ENCODE data around the gene ADAP1. TPM values are rescaled to one million over a fixed set of nuclear protein-coding genes. Genes with fewer than 3 reads are reported as not detected.

The ADAP1 gene
- total RNA-seq, 2 donors from 2014 or later = 24.5 to 24.6 TPM

DNA sequence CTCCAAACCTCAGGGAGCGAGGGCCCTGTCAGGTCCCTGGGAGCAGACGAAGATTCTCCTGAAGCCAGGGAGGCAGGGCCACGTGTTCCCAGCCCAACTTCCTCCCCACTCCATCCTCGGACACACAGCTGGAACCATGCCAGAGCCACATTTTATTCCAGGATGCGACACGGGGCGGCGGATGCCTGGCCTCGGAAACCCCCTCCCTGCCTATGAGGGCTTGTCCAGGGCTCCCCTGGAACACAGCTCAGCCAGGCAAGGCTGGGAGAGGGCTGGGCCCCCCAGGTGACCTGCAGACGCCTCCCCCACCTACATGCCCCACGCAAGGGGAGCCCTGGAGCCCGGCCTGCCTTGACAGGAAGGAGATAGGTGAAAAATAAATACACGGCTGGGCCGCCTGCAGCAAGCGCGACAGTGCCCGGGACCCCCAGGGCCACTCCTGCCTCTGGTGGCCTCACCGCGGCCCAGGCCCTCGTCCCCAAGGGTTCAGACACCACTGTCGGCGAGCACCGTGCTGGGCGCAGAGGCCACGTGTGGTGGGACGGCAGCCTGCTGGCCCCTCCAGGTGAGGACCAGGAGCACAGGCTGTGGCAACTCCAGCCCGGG, 56.6 kb downstream of the ADAP1 start:
- H3K4me3 ChIP-seq = no peak overlapping the region
- H3K4me1 ChIP-seq (ENCODE audit: control insufficient read depth in 1 of 2, low read depth in 2 of 2) = no peaks in the 10 kb centered on the region
- peaks cover 40% of the 10 kb centered on the region for H3K36me3 ChIP-seq
- DNase-seq (ENCODE audit: low spot score) (no peak), ATAC-seq (ENCODE audit: insufficient number of reproducible peaks, low FRiP score, low read depth) (no peak)
- H3K9me3 ChIP-seq = no peaks in the 10 kb centered on the region
- no peak overlapping the region for H3K27ac ChIP-seq
- TF ChIP-seq, protein P1, sequence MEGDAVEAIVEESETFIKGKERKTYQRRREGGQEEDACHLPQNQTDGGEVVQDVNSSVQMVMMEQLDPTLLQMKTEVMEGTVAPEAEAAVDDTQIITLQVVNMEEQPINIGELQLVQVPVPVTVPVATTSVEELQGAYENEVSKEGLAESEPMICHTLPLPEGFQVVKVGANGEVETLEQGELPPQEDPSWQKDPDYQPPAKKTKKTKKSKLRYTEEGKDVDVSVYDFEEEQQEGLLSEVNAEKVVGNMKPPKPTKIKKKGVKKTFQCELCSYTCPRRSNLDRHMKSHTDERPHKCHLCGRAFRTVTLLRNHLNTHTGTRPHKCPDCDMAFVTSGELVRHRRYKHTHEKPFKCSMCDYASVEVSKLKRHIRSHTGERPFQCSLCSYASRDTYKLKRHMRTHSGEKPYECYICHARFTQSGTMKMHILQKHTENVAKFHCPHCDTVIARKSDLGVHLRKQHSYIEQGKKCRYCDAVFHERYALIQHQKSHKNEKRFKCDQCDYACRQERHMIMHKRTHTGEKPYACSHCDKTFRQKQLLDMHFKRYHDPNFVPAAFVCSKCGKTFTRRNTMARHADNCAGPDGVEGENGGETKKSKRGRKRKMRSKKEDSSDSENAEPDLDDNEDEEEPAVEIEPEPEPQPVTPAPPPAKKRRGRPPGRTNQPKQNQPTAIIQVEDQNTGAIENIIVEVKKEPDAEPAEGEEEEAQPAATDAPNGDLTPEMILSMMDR (IDR thresholded peaks at IDR 0.05) = no peak
- no peaks in the 10 kb centered on the region for H3K27me3 ChIP-seq (replicated peaks; ENCODE audit: insufficient read depth)

DNA sequence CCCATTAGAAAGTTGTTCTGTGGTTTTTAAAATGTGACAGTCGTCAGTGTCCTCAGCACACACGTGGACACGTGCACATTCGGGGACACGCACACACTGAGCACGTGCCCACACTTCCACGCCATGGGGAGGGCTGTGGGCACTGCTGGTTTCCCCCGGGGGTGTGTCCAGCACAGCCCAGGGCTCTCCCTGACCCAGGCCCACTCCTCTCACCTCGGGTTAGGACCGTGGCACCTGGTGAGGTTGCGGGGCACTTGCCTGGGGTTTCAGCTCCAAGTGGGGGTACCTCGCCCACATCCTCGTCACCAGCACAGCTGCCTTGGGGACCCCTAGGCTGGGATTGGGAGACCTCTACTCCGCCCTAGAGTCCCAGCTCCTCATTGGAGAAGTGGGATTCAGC, 57.4 kb downstream of the ADAP1 start:
- no peaks in the 10 kb centered on the region for H3K27me3 ChIP-seq (replicated peaks; ENCODE audit: insufficient read depth)
- TF ChIP-seq, protein P1 (IDR thresholded peaks at IDR 0.05) = no peak
- no peak for DNase-seq (ENCODE audit: low spot score)
- no peak overlapping the region for H3K27ac ChIP-seq
- no peak overlapping the region for H3K4me3 ChIP-seq
- H3K9me3 ChIP-seq = no peaks in the 10 kb centered on the region
- H3K4me1 ChIP-seq (ENCODE audit: control insufficient read depth in 1 of 2, low read depth in 2 of 2) = no peaks in the 10 kb centered on the region
- no peak for ATAC-seq (ENCODE audit: insufficient number of reproducible peaks, low FRiP score, low read depth)
- peaks cover 43% of the 10 kb centered on the region for H3K36me3 ChIP-seq

DNA sequence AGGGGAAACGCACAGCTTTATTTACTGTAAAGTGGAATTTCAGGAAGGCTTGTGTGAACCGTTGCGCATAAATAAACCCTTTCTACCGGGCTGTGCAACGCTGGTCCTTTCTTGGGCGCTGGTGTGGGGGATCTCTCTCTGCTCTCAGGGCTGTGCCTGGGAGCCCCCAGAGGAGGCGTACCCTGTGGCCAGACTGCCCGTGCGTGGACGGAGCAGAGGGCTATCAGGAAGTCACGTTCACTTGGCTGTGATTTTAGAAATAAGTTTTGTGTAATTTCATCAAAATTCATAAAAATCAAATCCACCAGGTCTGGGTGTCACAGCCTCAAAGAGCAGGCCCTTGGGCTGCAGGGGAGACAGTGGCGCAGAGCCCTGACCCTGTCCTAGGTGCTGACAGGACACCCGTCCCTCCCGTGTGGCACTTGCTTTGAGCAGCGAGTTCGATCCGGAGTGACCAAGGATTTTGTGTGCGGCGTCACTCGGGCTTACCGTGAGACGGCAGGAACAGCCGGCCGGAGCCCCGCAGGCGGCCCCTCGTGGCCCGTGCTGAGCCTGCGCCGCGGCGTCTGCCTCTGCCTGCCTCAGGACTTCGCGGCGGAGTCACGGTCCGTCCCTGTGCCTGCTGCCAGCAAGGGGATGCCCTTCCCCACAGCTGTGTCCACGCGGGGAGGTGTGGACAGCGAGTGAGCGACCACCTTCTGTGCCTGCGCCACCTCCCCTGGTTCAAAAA, 58.0 kb downstream of the ADAP1 start:
- H3K27ac ChIP-seq = no peak overlapping the region
- no peak for ATAC-seq (ENCODE audit: insufficient number of reproducible peaks, low FRiP score, low read depth)
- no peak overlapping the region for H3K4me3 ChIP-seq
- H3K4me1 ChIP-seq (ENCODE audit: control insufficient read depth in 1 of 2, low read depth in 2 of 2) = no peaks in the 10 kb centered on the region
- H3K27me3 ChIP-seq (replicated peaks; ENCODE audit: insufficient read depth) = no peaks in the 10 kb centered on the region
- no peaks in the 10 kb centered on the region for H3K9me3 ChIP-seq
- peaks cover 49% of the 10 kb centered on the region for H3K36me3 ChIP-seq
- no peak for DNase-seq (ENCODE audit: low spot score)
- TF ChIP-seq, protein P1 (IDR thresholded peaks at IDR 0.05) = no peak

DNA sequence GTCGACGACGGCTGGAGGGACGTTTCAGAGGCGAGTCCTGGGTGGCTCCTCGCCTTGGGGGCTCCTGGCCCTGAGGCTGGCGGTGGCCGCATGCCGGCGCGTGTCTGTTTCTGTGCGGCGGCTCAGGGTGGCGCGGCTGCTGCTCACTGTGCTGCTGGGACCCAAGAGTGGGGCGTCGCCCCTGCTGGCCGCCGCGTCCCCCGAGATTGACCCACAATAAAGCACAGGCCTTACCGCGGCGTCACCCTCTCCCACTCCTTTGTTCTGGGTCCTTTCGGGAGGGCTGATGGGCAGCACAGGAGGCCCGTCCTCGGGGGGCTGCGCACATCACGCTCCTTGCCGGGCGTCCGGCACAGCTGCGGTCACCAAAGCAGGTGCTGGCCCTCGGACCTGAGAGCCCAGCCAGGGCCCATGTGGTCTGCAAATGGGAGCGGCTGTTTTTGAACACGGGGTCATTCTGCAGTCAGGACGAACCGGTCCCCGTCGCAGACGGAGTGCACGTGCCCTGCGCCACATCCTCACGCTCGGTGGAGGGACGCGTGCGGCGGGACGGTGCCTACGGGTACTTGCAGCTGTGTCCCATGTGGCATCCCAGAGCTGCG, 58.9 kb downstream of the ADAP1 start:
- Histone ChIP-seq H3K4me3 (no peak overlapping the region), H3K27ac (no peak overlapping the region), H3K4me1 (ENCODE audit: control insufficient read depth in 1 of 2, low read depth in 2 of 2) (no peaks in the 10 kb centered on the region), H3K9me3 (no peaks in the 10 kb centered on the region), H3K36me3 (peaks cover 59% of the 10 kb centered on the region), H3K27me3 (replicated peaks; ENCODE audit: insufficient read depth) (no peaks in the 10 kb centered on the region)
- no peak for ATAC-seq (ENCODE audit: insufficient number of reproducible peaks, low FRiP score, low read depth)
- DNase-seq (ENCODE audit: low spot score) = no peak
- TF ChIP-seq, protein P1 (IDR thresholded peaks at IDR 0.05) = no peak

DNA sequence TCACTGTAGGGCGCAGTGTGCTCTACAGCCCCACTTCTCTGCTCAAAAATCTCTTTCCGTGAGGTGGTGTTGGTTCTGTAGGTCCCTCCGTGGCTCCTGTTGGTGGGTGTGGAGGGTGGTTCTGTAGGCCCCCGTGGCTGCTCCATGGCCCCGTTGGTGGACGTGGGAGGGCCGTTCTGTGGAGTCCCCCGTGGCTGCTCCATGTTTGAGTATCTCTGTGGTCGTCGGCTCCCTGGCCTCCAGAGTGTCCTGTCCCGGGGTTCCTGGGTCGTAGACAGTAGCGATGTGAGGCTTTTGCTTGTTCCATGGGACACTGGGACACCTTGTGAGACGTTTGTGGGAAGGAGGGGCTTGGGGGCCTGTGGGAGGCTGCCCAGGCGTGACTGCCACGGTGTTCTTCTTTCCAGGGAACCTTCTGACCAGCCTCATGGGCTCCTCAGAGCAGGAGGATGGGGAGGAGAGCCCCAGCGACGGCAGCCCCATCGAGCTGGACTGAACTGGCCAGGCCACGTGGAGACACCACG, 59.5 kb downstream of the ADAP1 start:
- H3K4me3 ChIP-seq = no peak overlapping the region
- DNase-seq (ENCODE audit: low spot score) (no peak), ATAC-seq (ENCODE audit: insufficient number of reproducible peaks, low FRiP score, low read depth) (no peak)
- TF ChIP-seq, protein P1 (IDR thresholded peaks at IDR 0.05) = no peak
- no peaks in the 10 kb centered on the region for H3K27me3 ChIP-seq (replicated peaks; ENCODE audit: insufficient read depth)
- H3K27ac ChIP-seq = no peak overlapping the region
- no peaks in the 10 kb centered on the region for H3K9me3 ChIP-seq
- H3K36me3 ChIP-seq = peaks cover 59% of the 10 kb centered on the region
- H3K4me1 ChIP-seq (ENCODE audit: control insufficient read depth in 1 of 2, low read depth in 2 of 2) = no peaks in the 10 kb centered on the region

Data from thoracic aorta (tissue), 2 donors.